Measurements from ENCODE around the gene UCK1.

The UCK1 gene

GRCh38 chr9:131545786-131546335 is 14.8 kb upstream of the UCK1 start:
- H3K27me3 Mint-ChIP-seq = peaks cover 41% of the 10 kb centered on the region
- no peak for DNase-seq (ENCODE audit: low spot score in 2 of 2)
- H3K9me3 Mint-ChIP-seq = peaks cover 6% of the 10 kb centered on the region
- no peaks in the 10 kb centered on the region for H3K4me1 Mint-ChIP-seq
- H3K4me3 Mint-ChIP-seq = peak overlapping the region; percentile 53
- no peak for ATAC-seq (replicated peaks; ENCODE audit: extremely low read depth, poor library complexity, severe bottlenecking)
- no peak overlapping the region for H3K27ac Mint-ChIP-seq (ENCODE audit: low read depth)
- peaks cover 3% of the 10 kb centered on the region for H3K36me3 Mint-ChIP-seq (ENCODE audit: insufficient read depth)

GRCh38 chr9:131545003-131545785 is 14.1 kb upstream of the UCK1 start, which contains the start of gene PRRT1B:
TSS of gene PRRT1B (plus strand) at chr9:131545523. CDS start at chr9:131545616, 93 bp downstream.
- H3K27ac Mint-ChIP-seq (ENCODE audit: low read depth) = no peak within 1 kb of the TSS
- H3K9me3 Mint-ChIP-seq = peaks cover 6% of the 10 kb centered on the region
- H3K27me3 Mint-ChIP-seq = peaks cover 35% of the 10 kb centered on the region
- ATAC-seq (replicated peaks; ENCODE audit: extremely low read depth, poor library complexity, severe bottlenecking) (no peak), DNase-seq (ENCODE audit: low spot score in 2 of 2) (no peak)
- peaks cover 5% of the 10 kb centered on the region for H3K4me1 Mint-ChIP-seq
- H3K36me3 Mint-ChIP-seq (ENCODE audit: insufficient read depth) = peaks cover 3% of the 10 kb centered on the region
- peak within 1 kb of the TSS; percentile 53 for H3K4me3 Mint-ChIP-seq

- no peak for DNase-seq (ENCODE audit: low spot score in 2 of 2)
- H3K9me3 Mint-ChIP-seq = peaks cover 6% of the 10 kb centered on the region
- H3K27ac Mint-ChIP-seq (ENCODE audit: low read depth) = no peak overlapping the region
- no peak for ATAC-seq (replicated peaks; ENCODE audit: extremely low read depth, poor library complexity, severe bottlenecking)
- peaks cover 6% of the 10 kb centered on the region for H3K36me3 Mint-ChIP-seq (ENCODE audit: insufficient read depth)
- H3K4me3 Mint-ChIP-seq = no peak overlapping the region
- H3K27me3 Mint-ChIP-seq = peaks cover 14% of the 10 kb centered on the region
- peaks cover 11% of the 10 kb centered on the region for H3K4me1 Mint-ChIP-seq
These were observed 12.1 kb upstream of the UCK1 start for GRCh38 chr9:131543141-131543540.

- no peak for DNase-seq (ENCODE audit: low spot score in 2 of 2)
- Mint-ChIP-seq H3K27ac (ENCODE audit: low read depth) (peak overlapping the region; percentile 35), H3K4me3 (no peak overlapping the region), H3K27me3 (no peaks in the 10 kb centered on the region), H3K9me3 (peaks cover 6% of the 10 kb centered on the region), H3K36me3 (ENCODE audit: insufficient read depth) (peaks cover 5% of the 10 kb centered on the region), H3K4me1 (peaks cover 17% of the 10 kb centered on the region)
- peak; percentile 85 for ATAC-seq (replicated peaks; ENCODE audit: extremely low read depth, poor library complexity, severe bottlenecking)
These were observed 8.3 kb upstream of the UCK1 start for GRCh38 chr9:131539223-131539923.

DNA sequence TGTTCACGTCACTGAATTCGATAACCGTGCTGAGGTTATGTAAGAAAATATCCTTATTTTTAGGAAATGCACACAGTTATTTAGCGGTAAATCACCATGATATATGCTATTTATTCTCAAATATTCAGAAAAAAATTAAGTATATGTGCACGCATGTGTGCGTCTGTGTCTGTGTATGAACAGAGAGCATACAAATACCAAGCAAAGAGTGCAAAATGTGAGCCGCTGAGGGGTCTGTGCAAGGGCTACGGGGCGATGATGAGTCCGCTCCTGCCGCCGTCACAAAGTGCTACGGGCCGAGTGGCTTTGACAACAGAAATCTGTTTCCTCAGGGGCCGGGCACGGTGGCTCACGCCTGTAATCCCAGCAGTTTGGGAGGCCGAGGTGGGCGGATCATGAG is 6.9 kb upstream of the UCK1 start:
- Mint-ChIP-seq H3K27me3 (no peaks in the 10 kb centered on the region), H3K4me3 (no peak overlapping the region), H3K27ac (ENCODE audit: low read depth) (no peak overlapping the region), H3K9me3 (peaks cover 6% of the 10 kb centered on the region), H3K36me3 (ENCODE audit: insufficient read depth) (peaks cover 5% of the 10 kb centered on the region), H3K4me1 (peaks cover 18% of the 10 kb centered on the region)
- no peak for DNase-seq (ENCODE audit: low spot score in 2 of 2)
- no peak for ATAC-seq (replicated peaks; ENCODE audit: extremely low read depth, poor library complexity, severe bottlenecking)

DNA sequence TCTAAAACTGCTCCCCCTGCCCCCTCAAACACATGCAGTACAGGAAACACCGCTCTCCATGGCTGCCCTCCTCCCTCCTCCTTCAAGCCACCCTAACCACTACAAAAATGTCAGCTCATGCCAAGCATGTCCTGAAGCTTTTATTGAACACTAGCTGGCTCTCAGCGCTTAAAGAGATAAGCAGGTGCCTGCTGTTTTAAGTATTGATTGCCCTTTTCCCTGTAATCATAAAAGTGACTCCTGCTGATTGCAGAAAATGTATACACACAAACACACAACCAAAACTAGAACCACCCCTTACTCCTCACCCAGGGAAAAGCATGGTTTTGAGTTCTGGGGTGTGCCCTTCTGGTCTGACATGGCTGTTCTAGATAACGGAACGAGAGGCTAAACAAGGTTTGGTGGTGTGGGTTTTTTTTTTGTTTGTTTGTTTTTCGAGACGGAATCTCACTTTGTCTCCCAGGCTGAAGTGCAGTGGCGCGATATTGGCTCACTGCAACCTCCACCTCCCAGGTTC is 3.7 kb upstream of the UCK1 start:
- H3K27me3 Mint-ChIP-seq = no peaks in the 10 kb centered on the region
- H3K9me3 Mint-ChIP-seq = no peaks in the 10 kb centered on the region
- H3K4me1 Mint-ChIP-seq = peaks cover 16% of the 10 kb centered on the region
- H3K36me3 Mint-ChIP-seq (ENCODE audit: insufficient read depth) = peaks cover 5% of the 10 kb centered on the region
- H3K27ac Mint-ChIP-seq (ENCODE audit: low read depth) = no peak overlapping the region
- DNase-seq (ENCODE audit: low spot score in 2 of 2) (no peak), ATAC-seq (replicated peaks; ENCODE audit: extremely low read depth, poor library complexity, severe bottlenecking) (no peak)
- H3K4me3 Mint-ChIP-seq = no peak overlapping the region

GRCh38 chr9:131530546-131530919 is 530 bp downstream of the UCK1 start:
- Mint-ChIP-seq H3K4me1 (peaks cover 12% of the 10 kb centered on the region), H3K27me3 (no peaks in the 10 kb centered on the region), H3K27ac (ENCODE audit: low read depth) (no peak overlapping the region), H3K36me3 (ENCODE audit: insufficient read depth) (peaks cover 22% of the 10 kb centered on the region), H3K4me3 (peak overlapping the region; percentile 69), H3K9me3 (no peaks in the 10 kb centered on the region)
- DNase-seq (ENCODE audit: low spot score in 2 of 2) (no peak), ATAC-seq (replicated peaks; ENCODE audit: extremely low read depth, poor library complexity, severe bottlenecking) (peak; percentile 11)

DNA sequence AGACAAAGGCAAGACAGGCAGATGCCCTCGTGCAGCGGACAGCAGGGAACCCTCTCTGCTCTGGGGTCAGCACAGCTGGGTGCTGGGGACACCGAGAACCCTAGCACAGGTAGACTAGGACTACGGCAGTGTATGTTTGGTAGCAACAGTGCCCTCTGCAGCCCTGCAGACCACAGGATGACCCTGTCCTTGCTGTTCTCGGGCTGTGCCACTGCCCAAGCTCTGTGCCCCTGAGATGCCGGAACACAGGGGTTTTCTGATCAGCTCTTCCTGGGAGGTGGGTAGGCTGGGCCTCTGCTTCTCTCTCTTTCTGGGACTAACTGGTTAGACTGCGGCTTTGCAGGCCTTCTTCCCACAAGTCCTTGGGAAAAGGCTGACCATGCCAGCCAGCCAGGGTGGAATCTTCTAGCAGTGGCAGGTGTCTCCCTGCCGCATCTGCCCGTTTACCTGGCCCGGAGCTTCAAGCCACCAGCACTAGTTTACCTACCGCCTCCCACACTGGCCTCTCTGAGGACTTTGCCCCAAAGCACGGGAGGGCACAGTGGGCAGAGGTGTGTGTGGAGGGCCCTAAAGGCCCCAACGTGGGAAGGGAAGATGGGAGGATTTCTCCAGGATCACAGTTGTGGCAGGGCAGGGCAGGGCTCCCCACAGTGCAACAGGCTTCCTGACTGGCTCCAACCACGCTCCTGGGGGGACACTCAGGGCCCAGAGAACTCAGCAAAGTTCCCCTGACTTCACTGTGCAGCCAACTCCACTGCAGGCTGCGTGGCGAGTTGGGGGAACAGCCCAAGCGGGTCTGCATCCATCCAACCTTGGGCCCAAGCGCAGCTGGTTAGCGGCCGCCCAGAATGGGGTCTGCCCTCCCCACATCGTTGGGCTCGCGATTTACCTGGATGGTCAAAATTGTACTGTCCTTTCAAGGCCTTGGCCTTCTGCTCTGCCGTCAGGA is 1.2 kb downstream of the UCK1 start:
- H3K4me3 Mint-ChIP-seq = peak overlapping the region; percentile 69
- peaks cover 22% of the 10 kb centered on the region for H3K36me3 Mint-ChIP-seq (ENCODE audit: insufficient read depth)
- H3K4me1 Mint-ChIP-seq = peaks cover 10% of the 10 kb centered on the region

GRCh38 chr9:131528886-131529505 is 2.1 kb downstream of the UCK1 start:
- H3K9me3 Mint-ChIP-seq = no peaks in the 10 kb centered on the region
- ATAC-seq (replicated peaks; ENCODE audit: extremely low read depth, poor library complexity, severe bottlenecking) (no peak), DNase-seq (ENCODE audit: low spot score in 2 of 2) (no peak)
- H3K4me3 Mint-ChIP-seq = peak overlapping the region; percentile 69
- H3K27ac Mint-ChIP-seq (ENCODE audit: low read depth) = no peak overlapping the region
- peaks cover 4% of the 10 kb centered on the region for H3K4me1 Mint-ChIP-seq
- peaks cover 27% of the 10 kb centered on the region for H3K36me3 Mint-ChIP-seq (ENCODE audit: insufficient read depth)
- no peaks in the 10 kb centered on the region for H3K27me3 Mint-ChIP-seq

More for the DNA sequence above, 1.2 kb downstream of the UCK1 start:
- Mint-ChIP-seq H3K27me3 (no peaks in the 10 kb centered on the region), H3K9me3 (no peaks in the 10 kb centered on the region), H3K27ac (ENCODE audit: low read depth) (peak overlapping the region; percentile 65)
- ATAC-seq (replicated peaks; ENCODE audit: extremely low read depth, poor library complexity, severe bottlenecking) (no peak), DNase-seq (ENCODE audit: low spot score in 2 of 2) (no peak)

DNA sequence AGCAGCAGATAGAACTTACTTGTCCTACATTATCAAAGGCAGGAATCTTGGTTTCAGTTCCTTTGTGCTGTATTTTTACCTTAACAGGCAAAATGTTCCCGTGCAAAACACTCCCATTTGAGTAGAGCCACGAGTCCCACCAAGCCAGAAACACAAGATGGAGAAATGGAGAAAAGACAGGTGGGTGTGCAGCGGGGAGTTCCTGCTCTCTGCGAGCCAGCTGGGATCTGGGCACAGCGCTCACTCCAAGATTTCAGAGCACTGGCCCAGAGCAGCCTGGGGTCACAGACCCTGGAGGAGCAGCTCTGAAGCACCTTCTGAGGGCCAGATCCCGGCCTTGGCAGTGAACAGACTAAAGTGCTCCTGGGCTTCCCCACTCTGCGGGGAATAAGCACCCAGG is 2.9 kb downstream of the UCK1 start:
- no peak for DNase-seq (ENCODE audit: low spot score in 2 of 2)
- H3K9me3 Mint-ChIP-seq = no peaks in the 10 kb centered on the region
- peaks cover 4% of the 10 kb centered on the region for H3K4me1 Mint-ChIP-seq
- H3K27ac Mint-ChIP-seq (ENCODE audit: low read depth) = no peak overlapping the region
- peak overlapping the region; percentile 44 for H3K4me3 Mint-ChIP-seq
- H3K27me3 Mint-ChIP-seq = no peaks in the 10 kb centered on the region
- peaks cover 29% of the 10 kb centered on the region for H3K36me3 Mint-ChIP-seq (ENCODE audit: insufficient read depth)
- no peak for ATAC-seq (replicated peaks; ENCODE audit: extremely low read depth, poor library complexity, severe bottlenecking)

GRCh38 chr9:131525643-131526565 is 5.2 kb downstream of the UCK1 start:
- no peaks in the 10 kb centered on the region for H3K9me3 Mint-ChIP-seq
- peaks cover 35% of the 10 kb centered on the region for H3K36me3 Mint-ChIP-seq (ENCODE audit: insufficient read depth)
- no peak overlapping the region for H3K27ac Mint-ChIP-seq (ENCODE audit: low read depth)
- H3K4me3 Mint-ChIP-seq = no peak overlapping the region
- DNase-seq (ENCODE audit: low spot score in 2 of 2) (no peak), ATAC-seq (replicated peaks; ENCODE audit: extremely low read depth, poor library complexity, severe bottlenecking) (no peak)
- H3K27me3 Mint-ChIP-seq = no peaks in the 10 kb centered on the region
- peaks cover 4% of the 10 kb centered on the region for H3K4me1 Mint-ChIP-seq

Measured in central memory CD8-positive, alpha-beta T cell (primary cell).